Activated T-helper 2 cell treated with anti-CD3 and anti-CD28 coated beads, Interferon-gamma antibody, Interleukin-2, Interleukin-4, amounts not matched to agents 10 μg/mL and 5 μg/mL and 100 μg/mL, durations not matched to agents 14 hours and 24 hours and 36 hours (primary cell): Measurements from ENCODE around the gene SBK3. TPM values are rescaled to one million over a fixed set of nuclear protein-coding genes. Genes with fewer than 3 reads are reported as not detected.
A peak's percentile ranks its signal among the peaks of the same experiment; 100 is the strongest.
"Not testable (repeated sequence)": the region's sequence is repeated elsewhere in the genome, so short reads cannot be mapped to it uniquely, and the experiment has no call there.

Experiments used
- DNase-seq: peaks from one replicate; pipeline ENCODE4 v3.0.0; 2021; ENCODE audit warnings: low spot score
- H3K27ac Mint-ChIP-seq: one replicate; pipeline ENCODE4 v1.8.0; 2021; ENCODE audit warnings: mixed read lengths
- H3K27me3 Mint-ChIP-seq: one replicate; pipeline ENCODE4 v1.8.0; 2021; ENCODE audit warnings: low read depth, mixed read lengths
- H3K36me3 Mint-ChIP-seq: one replicate; pipeline ENCODE4 v1.8.0; 2021; ENCODE audit warnings: low read depth, mixed read lengths
- H3K4me1 Mint-ChIP-seq: one replicate; pipeline ENCODE4 v1.8.0; 2021; ENCODE audit warnings: low read depth, mixed read lengths
- H3K4me3 Mint-ChIP-seq: one replicate; pipeline ENCODE4 v1.8.0; 2021; ENCODE audit warnings: low read depth, mild to moderate bottlenecking, moderate library complexity, mixed read lengths
- H3K9me3 Mint-ChIP-seq: one replicate; pipeline ENCODE4 v1.8.0; 2021; ENCODE audit warnings: mixed read lengths
- intact Hi-C: fragments of 100-400 bp; cut with micrococcal nuclease; formaldehyde crosslinking; loops from one replicate; pipeline ENCODE4 v1.15.1; 2023
- total RNA-seq: library from RNA; stranded (reverse); gene quantifications from 2 replicates; pipeline ENCODE4 v1.2.3, GENCODE V29; 2022

The SBK3 gene
- not detected in 2 replicates for total RNA-seq

- intact Hi-C loops, result no loop called here
- Mint-ChIP-seq H3K9me3 (no peaks in the 10 kb centered on the region), H3K27ac (no peak within 1 kb of the TSS), H3K4me3 (no peak within 1 kb of the TSS), H3K36me3 (no peaks in the 10 kb centered on the region), H3K4me1 (no peaks in the 10 kb centered on the region), H3K27me3 (peaks cover 3% of the 10 kb centered on the region)
- DNase-seq, result no peak
Observed at GRCh38 chr19:55545443-55545842, at the start of gene SBK3. SBK3 (minus strand) TSS chr19:55545543; CDS start chr19:55545543, 0 bp downstream.

- no peak overlapping the region for H3K4me3 Mint-ChIP-seq
- H3K9me3 Mint-ChIP-seq, result no peaks in the 10 kb centered on the region
- H3K36me3 Mint-ChIP-seq, result peaks cover 44% of the 10 kb centered on the region
- no peaks in the 10 kb centered on the region for H3K27me3 Mint-ChIP-seq
- no peak overlapping the region for H3K27ac Mint-ChIP-seq
- intact Hi-C loops, result no loop called here
- peaks cover 2% of the 10 kb centered on the region for H3K4me1 Mint-ChIP-seq
- no peak for DNase-seq
Observed at GRCh38 chr19:55593096-55593772, 47.9 kb upstream of the SBK3 start.

DNA sequence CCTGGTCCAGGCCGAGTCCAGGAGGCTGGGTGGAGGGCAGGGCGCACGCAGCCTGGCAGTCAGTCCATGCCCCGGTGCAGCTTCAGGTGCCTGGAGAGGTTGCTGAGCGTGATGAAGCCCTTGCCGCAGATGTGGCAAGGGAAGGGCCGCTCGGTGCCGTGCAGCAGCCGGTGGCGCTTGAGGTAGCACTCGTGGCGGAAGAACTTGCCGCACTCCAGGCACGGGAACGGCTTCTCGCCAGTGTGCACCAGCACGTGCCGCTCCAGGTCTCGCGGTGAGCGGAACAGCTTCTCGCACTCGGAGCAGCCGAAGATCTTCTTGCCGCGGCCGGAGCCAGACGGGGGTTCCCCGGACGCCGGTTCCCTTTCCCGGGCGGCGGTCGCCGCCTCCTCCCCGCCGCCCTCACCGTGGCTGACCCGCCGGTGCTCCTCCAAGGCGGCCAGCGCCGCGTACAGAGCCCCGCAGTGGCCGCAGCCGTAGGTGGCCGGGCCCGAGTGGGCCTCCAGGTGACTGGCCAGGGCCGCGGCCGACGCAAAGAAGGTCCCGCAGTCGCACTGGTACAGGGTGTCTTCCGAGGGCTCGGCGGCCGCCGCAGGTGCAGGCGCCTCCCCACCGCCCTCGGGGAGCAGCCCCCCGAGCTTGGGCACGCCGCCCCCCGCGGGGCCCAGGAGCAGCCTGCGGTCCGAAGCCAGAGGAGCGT, 47.2 kb upstream of the SBK3 start:
- no peaks in the 10 kb centered on the region for H3K9me3 Mint-ChIP-seq
- H3K4me1 Mint-ChIP-seq, result peaks cover 2% of the 10 kb centered on the region
- peaks cover 39% of the 10 kb centered on the region for H3K36me3 Mint-ChIP-seq

DNA sequence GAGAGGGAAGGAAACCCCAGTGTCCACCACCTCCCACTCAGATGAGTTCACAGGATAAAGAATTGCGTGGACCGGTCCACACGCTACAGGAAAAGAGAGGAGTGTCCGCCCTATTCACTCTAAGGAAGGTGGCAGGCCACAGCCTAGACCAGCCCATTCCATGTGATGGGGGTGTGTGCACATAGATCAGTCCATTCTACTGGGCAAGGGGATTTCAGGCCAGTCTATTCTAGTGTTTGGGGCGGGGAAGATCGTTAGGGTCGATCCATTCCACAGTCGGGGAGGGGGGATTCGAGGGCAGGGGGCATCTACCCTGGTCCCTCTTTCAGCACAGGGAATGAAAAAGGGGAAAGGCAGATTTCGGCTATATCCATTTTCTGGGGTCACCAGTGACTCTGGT, 46.2 kb upstream of the SBK3 start:
- Mint-ChIP-seq H3K4me3 (no peak overlapping the region), H3K9me3 (no peaks in the 10 kb centered on the region), H3K27me3 (peaks cover 5% of the 10 kb centered on the region), H3K4me1 (peaks cover 7% of the 10 kb centered on the region), H3K27ac (no peak overlapping the region), H3K36me3 (peaks cover 32% of the 10 kb centered on the region)
- intact Hi-C loops, result no loop called here
- no peak for DNase-seq

More for the DNA sequence above, 47.2 kb upstream of the SBK3 start:
- no peak for DNase-seq
- no peak overlapping the region for H3K4me3 Mint-ChIP-seq
- no peaks in the 10 kb centered on the region for H3K27me3 Mint-ChIP-seq
- intact Hi-C loops, result no loop called here
- no peak overlapping the region for H3K27ac Mint-ChIP-seq

GRCh38 chr19:55590617-55591016, 45.3 kb upstream of the SBK3 start:
- Mint-ChIP-seq H3K27ac (no peak overlapping the region), H3K27me3 (peaks cover 6% of the 10 kb centered on the region), H3K4me3 (no peak overlapping the region), H3K4me1 (peaks cover 11% of the 10 kb centered on the region), H3K36me3 (peaks cover 23% of the 10 kb centered on the region), H3K9me3 (no peaks in the 10 kb centered on the region)
- DNase-seq, result no peak
- intact Hi-C loops, result no loop called here

- Mint-ChIP-seq H3K36me3 (peaks cover 18% of the 10 kb centered on the region), H3K27ac (no peak overlapping the region), H3K4me1 (peaks cover 14% of the 10 kb centered on the region), H3K4me3 (no peak overlapping the region), H3K27me3 (peaks cover 11% of the 10 kb centered on the region), H3K9me3 (no peaks in the 10 kb centered on the region)
- intact Hi-C loops, result no loop called here
- DNase-seq, result no peak
Observed at GRCh38 chr19:55590109-55590508, 44.8 kb upstream of the SBK3 start.

DNA sequence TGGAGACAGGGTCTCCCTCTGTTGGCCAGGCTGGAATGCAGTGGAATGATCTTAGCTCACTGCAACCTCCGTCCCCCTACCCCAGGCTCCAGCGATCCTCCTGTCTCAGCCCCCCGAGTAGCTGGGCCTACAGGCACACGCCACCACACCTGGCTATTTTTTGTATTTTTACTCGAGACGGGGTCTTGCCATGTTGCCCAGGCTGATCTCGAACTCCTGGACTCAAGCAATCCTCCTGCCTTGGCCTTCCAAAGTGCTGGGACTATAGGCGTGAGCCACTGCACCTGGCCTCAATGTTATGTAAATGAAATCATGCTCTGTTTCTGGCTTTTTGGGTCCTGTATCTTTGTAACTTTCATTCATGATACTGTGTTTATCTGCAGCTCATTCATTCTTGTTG, 43.4 kb upstream of the SBK3 start:
- H3K36me3 Mint-ChIP-seq, result peaks cover 9% of the 10 kb centered on the region
- H3K27me3 Mint-ChIP-seq, result peaks cover 13% of the 10 kb centered on the region
- H3K4me1 Mint-ChIP-seq, result peaks cover 13% of the 10 kb centered on the region
- DNase-seq, result no peak
- intact Hi-C loops, result loop anchor here (5.0 kb wide), 1 partner anchor 39 kb away; no protein-coding TSS in a partner anchor
- H3K27ac Mint-ChIP-seq, result no peak overlapping the region
- H3K4me3 Mint-ChIP-seq, result no peak overlapping the region
- H3K9me3 Mint-ChIP-seq, result no peaks in the 10 kb centered on the region

GRCh38 chr19:55586976-55587668, 41.8 kb upstream of the SBK3 start:
- Mint-ChIP-seq H3K4me1 (peaks cover 13% of the 10 kb centered on the region), H3K9me3 (no peaks in the 10 kb centered on the region), H3K27ac (no peak overlapping the region), H3K27me3 (peaks cover 13% of the 10 kb centered on the region), H3K36me3 (peaks cover 6% of the 10 kb centered on the region), H3K4me3 (peak overlapping the region; percentile 75)
- intact Hi-C loops, result loop anchor here (1.0 to 5.0 kb wide), 3 partner anchors 12 to 40 kb away; partner anchors contain the start of genes FIZ1 and ZNF865
- DNase-seq, result peak; percentile 86

DNA sequence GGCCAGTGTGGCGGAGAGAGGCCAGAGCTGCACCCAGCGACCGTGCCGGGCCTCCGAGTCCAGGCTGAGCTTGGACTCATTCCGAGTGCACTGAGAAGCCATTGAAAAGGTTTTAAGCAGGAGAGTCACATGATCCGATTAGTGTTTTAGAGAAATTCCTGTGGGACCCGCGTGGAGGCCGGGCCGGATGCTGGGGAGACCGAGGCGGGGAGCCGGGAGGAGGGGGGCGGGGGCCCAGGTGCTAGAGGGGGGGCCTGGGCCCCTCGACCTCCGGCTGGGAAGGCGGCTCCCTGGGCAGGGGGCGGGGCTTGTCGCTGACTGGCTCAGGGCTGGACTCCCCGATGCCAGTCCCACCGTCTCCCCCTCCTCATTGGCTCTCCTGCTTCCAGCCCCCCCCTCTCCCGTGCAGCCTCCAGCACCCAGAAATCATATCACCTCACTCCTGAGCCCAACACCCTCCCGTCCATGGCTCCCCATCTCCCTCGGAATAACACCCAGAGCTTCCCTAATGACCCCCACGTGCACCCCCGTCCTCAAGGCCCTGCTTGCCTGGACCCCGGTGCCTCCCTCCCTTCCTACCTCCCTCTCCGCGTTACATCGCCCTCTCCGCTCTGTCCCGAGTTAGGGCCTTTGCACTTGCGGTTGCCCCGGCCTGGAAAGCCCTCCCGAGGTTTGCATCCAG, 40.5 kb upstream of the SBK3 start:
- Mint-ChIP-seq H3K4me1 (peaks cover 21% of the 10 kb centered on the region), H3K4me3 (peak overlapping the region; percentile 49), H3K27ac (no peak overlapping the region), H3K27me3 (peaks cover 13% of the 10 kb centered on the region), H3K36me3 (no peaks in the 10 kb centered on the region), H3K9me3 (no peaks in the 10 kb centered on the region)
- intact Hi-C loops, result loop anchor here (2.0 to 5.0 kb wide), 2 partner anchors 19 to 42 kb away; partner anchors contain the start of gene ZNF865
- DNase-seq, result no peak

GRCh38 chr19:55584871-55585270, 39.5 kb upstream of the SBK3 start:
- Mint-ChIP-seq H3K9me3 (no peaks in the 10 kb centered on the region), H3K27ac (no peak overlapping the region), H3K4me1 (peaks cover 23% of the 10 kb centered on the region), H3K36me3 (peaks cover under 1% of the 10 kb centered on the region), H3K4me3 (no peak overlapping the region), H3K27me3 (peaks cover 13% of the 10 kb centered on the region)
- no peak for DNase-seq
- intact Hi-C loops, result loop anchor here (5.0 kb wide), 1 partner anchor 42 kb away; no protein-coding TSS in a partner anchor

- H3K36me3 Mint-ChIP-seq, DNase-seq, H3K4me3 Mint-ChIP-seq, H3K27ac Mint-ChIP-seq, H3K9me3 Mint-ChIP-seq, intact Hi-C loops: not testable (repeated sequence)
- Mint-ChIP-seq H3K4me1 (peaks cover 27% of the 10 kb centered on the region), H3K27me3 (peaks cover 13% of the 10 kb centered on the region)
Observed at GRCh38 chr19:55583897-55584296, 38.6 kb upstream of the SBK3 start.

GRCh38 chr19:55582284-55582683, 36.9 kb upstream of the SBK3 start:
- H3K9me3 Mint-ChIP-seq, H3K36me3 Mint-ChIP-seq, DNase-seq, H3K27ac Mint-ChIP-seq, intact Hi-C loops, H3K4me3 Mint-ChIP-seq: not testable (repeated sequence)
- H3K4me1 Mint-ChIP-seq, result peaks cover 25% of the 10 kb centered on the region
- H3K27me3 Mint-ChIP-seq, result peaks cover 11% of the 10 kb centered on the region
